DOHH2 (cell line): ENCODE results near the gene NR3C2.

Experiments
- H3F3A ChIP-seq: fragments of 200-600 bp; sonication (generic), shearing (Covaris generic); 2 replicates; pipeline ENCODE4 v1.6.0; 2016; ENCODE audit warnings: antibody characterized with exemption, mild to moderate bottlenecking; ENCODE audit not compliant: control insufficient read depth, insufficient read depth
- H3K27ac ChIP-seq: fragments of 200-600 bp; sonication (generic); 2 replicates; pipeline ENCODE4 v1.5.1; 2014; ENCODE audit warnings: low read depth, mild to moderate bottlenecking, low read length, moderate library complexity
- H3K27me3 ChIP-seq: fragments of 200-600 bp; sonication (generic); 2 replicates; pipeline ENCODE4 v1.6.1; 2014; ENCODE audit warnings: mild to moderate bottlenecking, low read length, mixed read lengths; ENCODE audit not compliant: control insufficient read depth
- H3K36me3 ChIP-seq: fragments of 200-600 bp; sonication (generic); 2 replicates; pipeline ENCODE4 v1.6.1; 2014; ENCODE audit warnings: mild to moderate bottlenecking, low read length, moderate library complexity, mixed read lengths; ENCODE audit not compliant: control insufficient read depth
- H3K4me1 ChIP-seq: fragments of 200-600 bp; sonication (generic); 2 replicates; pipeline ENCODE4 v1.6.1; 2014; ENCODE audit warnings: mild to moderate bottlenecking, low read length, mixed read lengths; ENCODE audit not compliant: control insufficient read depth
- H3K4me2 ChIP-seq: fragments of 200-600 bp; sonication (generic); 2 replicates; pipeline ENCODE4 v1.6.0; 2014; ENCODE audit warnings: mild to moderate bottlenecking, low read length, moderate library complexity
- H3K4me3 ChIP-seq: fragments of 200-600 bp; sonication (generic); 2 replicates; pipeline ENCODE4 v1.5.1; 2014; ENCODE audit warnings: mild to moderate bottlenecking, low read length, mixed read lengths
- H3K79me2 ChIP-seq: fragments of 200-600 bp; sonication (generic); 2 replicates; pipeline ENCODE4 v1.6.1; 2014; ENCODE audit warnings: mild to moderate bottlenecking, low read length, mixed read lengths; ENCODE audit not compliant: control insufficient read depth
- H3K9me2 ChIP-seq: fragments of 200-600 bp; sonication (generic); replicated peaks from 2 replicates; pipeline ENCODE4 v1.6.1; 2014; ENCODE audit warnings: mild to moderate bottlenecking, low read length, mixed read lengths; ENCODE audit not compliant: control insufficient read depth
- H3K9me3 ChIP-seq: fragments of 200-600 bp; sonication (generic); 2 replicates; pipeline ENCODE4 v1.6.1; 2014; ENCODE audit warnings: antibody characterized with exemption, low read length, mixed read lengths; ENCODE audit not compliant: control insufficient read depth, insufficient read depth
- H4K20me1 ChIP-seq: fragments of 200-600 bp; sonication (generic); 2 replicates; pipeline ENCODE4 v1.6.0; 2014; ENCODE audit warnings: low read depth, mild to moderate bottlenecking, antibody characterized with exemption, low read length, moderate library complexity; ENCODE audit not compliant: control insufficient read depth, insufficient read depth
- EZH2phosphoT487 ChIP-seq: fragments of 200-600 bp; sonication (generic); IDR thresholded peaks from 2 replicates; pipeline ENCODE4 v1.6.1; 2017; ENCODE audit warnings: borderline replicate concordance, mild to moderate bottlenecking, antibody characterized with exemption, low read length, moderate library complexity, mixed read lengths
- TF ChIP-seq, protein P1 (sequence below): fragments of 200-600 bp; sonication (generic); IDR thresholded peaks from one replicate; pipeline ENCODE4 v1.5.1; 2014; ENCODE audit warnings: antibody characterized with exemption, mild to moderate bottlenecking, low read depth, low read length; ENCODE audit not compliant: poor library complexity, severe bottlenecking

Gene NR3C2

DNA sequence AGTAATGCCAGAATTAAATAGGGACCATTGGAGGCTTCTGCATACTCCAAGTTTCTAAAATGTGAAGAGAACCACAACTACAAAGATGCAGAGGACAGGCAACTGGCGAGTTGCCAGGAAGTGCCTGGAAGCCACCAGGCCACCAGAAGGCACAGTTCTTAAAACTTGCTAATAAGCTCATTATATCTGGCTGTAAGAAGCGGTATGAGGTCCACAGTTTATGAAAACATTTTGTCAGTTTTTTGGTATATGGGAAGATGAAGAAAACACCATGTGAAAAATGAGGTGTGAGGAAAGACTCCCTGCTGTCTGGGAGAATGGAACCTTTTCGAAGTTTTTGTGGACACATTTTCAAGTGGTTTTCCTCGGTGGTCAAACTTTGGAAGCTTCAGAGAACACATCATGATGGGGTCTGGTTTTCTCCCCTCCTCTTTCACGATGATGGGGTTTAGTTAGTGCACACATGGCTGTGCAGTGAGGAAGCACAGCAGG is 202.7 kb downstream of the NR3C2 start:
- Histone ChIP-seq H3F3A (no peaks in the 10 kb centered on the region), H3K27me3 (no peaks in the 10 kb centered on the region), H3K9me2 (no peaks in the 10 kb centered on the region), H3K4me2 (no peak overlapping the region), H3K36me3 (no peaks in the 10 kb centered on the region), H3K9me3 (no peaks in the 10 kb centered on the region), H3K79me2 (no peaks in the 10 kb centered on the region), H3K4me3 (no peak overlapping the region), H4K20me1 (no peaks in the 10 kb centered on the region), H3K27ac (no peak overlapping the region), H3K4me1 (no peaks in the 10 kb centered on the region)
- no peak for TF ChIP-seq EZH2phosphoT487
- TF ChIP-seq, protein P1, sequence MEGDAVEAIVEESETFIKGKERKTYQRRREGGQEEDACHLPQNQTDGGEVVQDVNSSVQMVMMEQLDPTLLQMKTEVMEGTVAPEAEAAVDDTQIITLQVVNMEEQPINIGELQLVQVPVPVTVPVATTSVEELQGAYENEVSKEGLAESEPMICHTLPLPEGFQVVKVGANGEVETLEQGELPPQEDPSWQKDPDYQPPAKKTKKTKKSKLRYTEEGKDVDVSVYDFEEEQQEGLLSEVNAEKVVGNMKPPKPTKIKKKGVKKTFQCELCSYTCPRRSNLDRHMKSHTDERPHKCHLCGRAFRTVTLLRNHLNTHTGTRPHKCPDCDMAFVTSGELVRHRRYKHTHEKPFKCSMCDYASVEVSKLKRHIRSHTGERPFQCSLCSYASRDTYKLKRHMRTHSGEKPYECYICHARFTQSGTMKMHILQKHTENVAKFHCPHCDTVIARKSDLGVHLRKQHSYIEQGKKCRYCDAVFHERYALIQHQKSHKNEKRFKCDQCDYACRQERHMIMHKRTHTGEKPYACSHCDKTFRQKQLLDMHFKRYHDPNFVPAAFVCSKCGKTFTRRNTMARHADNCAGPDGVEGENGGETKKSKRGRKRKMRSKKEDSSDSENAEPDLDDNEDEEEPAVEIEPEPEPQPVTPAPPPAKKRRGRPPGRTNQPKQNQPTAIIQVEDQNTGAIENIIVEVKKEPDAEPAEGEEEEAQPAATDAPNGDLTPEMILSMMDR, result no peak

DNA sequence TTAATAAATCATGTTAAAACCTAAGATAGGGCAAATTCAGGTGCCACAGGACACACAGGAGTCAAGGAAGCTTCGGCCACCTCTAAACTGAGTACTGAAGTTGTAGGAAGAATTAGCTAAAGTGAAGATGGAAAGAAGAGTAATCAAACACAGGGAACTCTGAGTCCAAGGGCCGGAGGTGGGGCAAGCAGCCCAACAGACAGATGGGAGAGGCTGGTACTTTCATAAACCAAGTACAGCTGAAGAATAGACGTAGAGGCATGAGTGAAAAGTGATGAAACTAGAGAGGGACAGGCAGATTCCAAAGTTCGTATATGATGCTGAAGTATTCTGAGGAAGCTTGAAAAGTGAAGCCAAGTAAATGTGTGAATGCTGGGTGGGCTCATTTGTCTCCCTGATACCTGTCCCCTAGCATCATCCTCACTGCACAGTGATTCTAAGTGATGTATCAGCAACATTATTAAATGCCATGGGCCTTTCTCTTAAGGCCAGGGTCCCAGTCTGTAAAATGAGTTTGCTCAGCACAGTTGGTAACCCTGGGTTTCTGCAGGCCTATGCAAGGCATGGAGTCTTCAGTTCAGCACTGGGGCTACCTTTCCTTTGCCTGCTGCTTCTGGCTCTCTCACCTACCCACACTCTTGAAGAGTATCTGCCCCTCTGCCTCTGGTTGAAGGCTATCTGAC is 203.3 kb downstream of the NR3C2 start:
- Histone ChIP-seq H3K4me1 (no peaks in the 10 kb centered on the region), H3K36me3 (no peaks in the 10 kb centered on the region), H3K9me2 (no peaks in the 10 kb centered on the region), H3F3A (no peaks in the 10 kb centered on the region), H3K4me3 (no peak overlapping the region), H4K20me1 (no peaks in the 10 kb centered on the region), H3K79me2 (no peaks in the 10 kb centered on the region), H3K4me2 (no peak overlapping the region), H3K27ac (no peak overlapping the region), H3K9me3 (no peaks in the 10 kb centered on the region), H3K27me3 (no peaks in the 10 kb centered on the region)
- TF ChIP-seq, protein P1, result no peak
- TF ChIP-seq EZH2phosphoT487, result no peak

DNA sequence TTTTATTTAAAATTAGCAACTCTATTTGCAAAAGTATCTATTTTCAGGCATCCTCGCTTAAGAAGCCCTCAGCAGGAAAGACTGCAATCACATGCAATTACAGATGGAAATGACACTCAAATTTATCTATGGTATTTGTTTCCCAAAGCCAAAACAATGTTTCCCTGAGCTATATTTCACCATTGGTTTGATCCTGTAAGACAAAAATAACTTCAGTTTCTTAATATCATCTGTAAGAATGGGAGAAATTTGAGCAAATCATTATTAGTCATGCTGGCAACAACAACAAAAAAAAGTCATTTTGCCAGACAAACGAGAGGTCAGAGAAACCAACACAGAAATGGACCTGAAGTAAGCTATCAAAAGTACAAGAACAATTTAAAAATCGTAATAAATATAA is 204.1 kb downstream of the NR3C2 start:
- Histone ChIP-seq H3K9me3 (no peaks in the 10 kb centered on the region), H4K20me1 (no peaks in the 10 kb centered on the region), H3F3A (no peaks in the 10 kb centered on the region), H3K27ac (no peak overlapping the region), H3K9me2 (no peaks in the 10 kb centered on the region), H3K36me3 (no peaks in the 10 kb centered on the region), H3K4me3 (no peak overlapping the region), H3K4me1 (no peaks in the 10 kb centered on the region), H3K79me2 (no peaks in the 10 kb centered on the region), H3K27me3 (no peaks in the 10 kb centered on the region), H3K4me2 (no peak overlapping the region)
- TF ChIP-seq, protein P1, result no peak
- no peak for TF ChIP-seq EZH2phosphoT487
